Measurements from ENCODE around the gene EEF1AKMT2.

GRCh38 chr10:124791547-124792348 is at the start of gene EEF1AKMT2:
- TF ChIP-seq CTCF (IDR thresholded peaks at IDR 0.05), result 0 out of 3 replicates have a peak, but pooled peaks have one; percentile 11
- peak; percentile 92 for TF ChIP-seq POLR2A (IDR thresholded peaks at IDR 0.05; ENCODE audit: low read length)
- TF ChIP-seq TP53 (CRISPR knock-in tag; IDR thresholded peaks at IDR 0.05), result no peak
- TF ChIP-seq CHD4 (IDR thresholded peaks at IDR 0.05; ENCODE audit: borderline replicate concordance), result no peak
- TF ChIP-seq FOXS1 (CRISPR knock-in tag; IDR thresholded peaks at IDR 0.05), result no peak
- no peak for TF ChIP-seq EP300 (IDR thresholded peaks at IDR 0.05)
- no peak for TF ChIP-seq TFCP2L1 (CRISPR knock-in tag; IDR thresholded peaks at IDR 0.05)
- TF ChIP-seq REST (IDR thresholded peaks at IDR 0.05), result no peak
- TF ChIP-seq POLR2AphosphoS2 (conservative IDR thresholded peaks at IDR 0.05; ENCODE audit: low read length), result no peak
